ENCODE data around the gene TBP.
A peak's percentile ranks its signal among the peaks of the same experiment; 100 is the strongest.

The TBP gene

GRCh38 chr6:170554013-170554795, at the start of gene TBP:
Gene TBP, plus strand, starts transcription at chr6:170554369. Its CDS starts 2,661 bp downstream, at chr6:170557030.
- peak; percentile 79 for TF ChIP-seq MAX (IDR thresholded peaks at IDR 0.05)
- peak; percentile 70 for TF ChIP-seq TCF12 (IDR thresholded peaks at IDR 0.05; ENCODE audit: low read depth)
- 0 out of 2 replicates have a peak, but pooled peaks have one; percentile 23 for TF ChIP-seq USF1 (IDR thresholded peaks at IDR 0.05)
- no peak for TF ChIP-seq RAD21 (IDR thresholded peaks at IDR 0.05; ENCODE audit: low read depth)
- peak; percentile 97 for TF ChIP-seq CREB1 (IDR thresholded peaks at IDR 0.05; ENCODE audit: low read depth)
- TF ChIP-seq TEAD4 (IDR thresholded peaks at IDR 0.05), result no peak
- TF ChIP-seq FOXM1 (IDR thresholded peaks at IDR 0.05; ENCODE audit: borderline replicate concordance, low read depth), result no peak
- TF ChIP-seq EP300 (IDR thresholded peaks at IDR 0.05; ENCODE audit: borderline replicate concordance), result 0 out of 2 replicates have a peak, but pooled peaks have one; percentile 23
- no peak for TF ChIP-seq EGR1 (IDR thresholded peaks at IDR 0.05)
- TF ChIP-seq YY1 (IDR thresholded peaks at IDR 0.05; ENCODE audit: low read depth), result peak; percentile 82
- peak; percentile 7; the same call in 1 of the 2 replicates for TF ChIP-seq NFIC (IDR thresholded peaks at IDR 0.05)
- TF ChIP-seq ZBTB7A (IDR thresholded peaks at IDR 0.05; ENCODE audit: low read depth), result no peak
- TF ChIP-seq TAF1 (IDR thresholded peaks at IDR 0.05; ENCODE audit: low read depth), result peak; percentile 79

- TF ChIP-seq MAX (IDR thresholded peaks at IDR 0.05) (no peak), EGR1 (IDR thresholded peaks at IDR 0.05) (no peak), TCF12 (IDR thresholded peaks at IDR 0.05; ENCODE audit: low read depth) (no peak), TEAD4 (IDR thresholded peaks at IDR 0.05) (no peak), NFIC (IDR thresholded peaks at IDR 0.05) (no peak), YY1 (IDR thresholded peaks at IDR 0.05; ENCODE audit: low read depth) (no peak), CREB1 (IDR thresholded peaks at IDR 0.05; ENCODE audit: low read depth) (no peak), EP300 (IDR thresholded peaks at IDR 0.05; ENCODE audit: borderline replicate concordance) (no peak), TAF1 (IDR thresholded peaks at IDR 0.05; ENCODE audit: low read depth) (no peak), USF1 (IDR thresholded peaks at IDR 0.05) (no peak), FOXM1 (IDR thresholded peaks at IDR 0.05; ENCODE audit: borderline replicate concordance, low read depth) (no peak), ZBTB7A (IDR thresholded peaks at IDR 0.05; ENCODE audit: low read depth) (no peak), RAD21 (IDR thresholded peaks at IDR 0.05; ENCODE audit: low read depth) (no peak), CEBPB (IDR thresholded peaks at IDR 0.05) (no peak), REST (IDR thresholded peaks at IDR 0.05; ENCODE audit: low read depth) (no peak)
These were observed 49.7 kb upstream of the TBP start for GRCh38 chr6:170504479-170504878.

- TF ChIP-seq NFIC (IDR thresholded peaks at IDR 0.05) (peak; percentile 64; the same call in 1 of the 2 replicates), CREB1 (IDR thresholded peaks at IDR 0.05; ENCODE audit: low read depth) (no peak), TEAD4 (IDR thresholded peaks at IDR 0.05) (no peak), MAX (IDR thresholded peaks at IDR 0.05) (no peak)
These were observed 48.9 kb upstream of the TBP start for GRCh38 chr6:170505306-170505705.

GRCh38 chr6:170506446-170506845, 47.7 kb upstream of the TBP start:
- no peak for TF ChIP-seq TEAD4 (IDR thresholded peaks at IDR 0.05)
- TF ChIP-seq USF1 (IDR thresholded peaks at IDR 0.05), result no peak
- TF ChIP-seq TCF12 (IDR thresholded peaks at IDR 0.05; ENCODE audit: low read depth), result no peak
- TF ChIP-seq RAD21 (IDR thresholded peaks at IDR 0.05; ENCODE audit: low read depth), result no peak
- no peak for TF ChIP-seq EGR1 (IDR thresholded peaks at IDR 0.05)
- TF ChIP-seq REST (IDR thresholded peaks at IDR 0.05; ENCODE audit: low read depth), result no peak

GRCh38 chr6:170509723-170510018, 44.5 kb upstream of the TBP start:
- no peak for TF ChIP-seq FOXM1 (IDR thresholded peaks at IDR 0.05; ENCODE audit: borderline replicate concordance, low read depth)
- TF ChIP-seq CEBPB (IDR thresholded peaks at IDR 0.05), result no peak
- TF ChIP-seq NFIC (IDR thresholded peaks at IDR 0.05), result no peak
- TF ChIP-seq USF1 (IDR thresholded peaks at IDR 0.05), result no peak
- TF ChIP-seq REST (IDR thresholded peaks at IDR 0.05; ENCODE audit: low read depth), result no peak
- no peak for TF ChIP-seq CREB1 (IDR thresholded peaks at IDR 0.05; ENCODE audit: low read depth)
- no peak for TF ChIP-seq EGR1 (IDR thresholded peaks at IDR 0.05)
- no peak for TF ChIP-seq TEAD4 (IDR thresholded peaks at IDR 0.05)
- no peak for TF ChIP-seq TCF12 (IDR thresholded peaks at IDR 0.05; ENCODE audit: low read depth)

All from Ishikawa (cell line).